ENCODE measurements around the gene KNL1.

The KNL1 gene

GRCh38 chr15:40697916-40698315 lies 103.9 kb downstream of the KNL1 start:
- peaks cover 55% of the 10 kb centered on the region for H3K36me3 Mint-ChIP-seq (ENCODE audit: low read depth)
- ATAC-seq (no peak), DNase-seq (no peak)
- H3K27ac Mint-ChIP-seq = no peak overlapping the region
- H3K4me1 Mint-ChIP-seq = peaks cover 34% of the 10 kb centered on the region
- no peaks in the 10 kb centered on the region for H3K9me3 Mint-ChIP-seq
- no peaks in the 10 kb centered on the region for H3K27me3 Mint-ChIP-seq
- no peak overlapping the region for H3K4me3 Mint-ChIP-seq

- Mint-ChIP-seq H3K36me3 (ENCODE audit: low read depth) (peaks cover 56% of the 10 kb centered on the region), H3K4me3 (no peak overlapping the region), H3K4me1 (peaks cover 16% of the 10 kb centered on the region), H3K27me3 (no peaks in the 10 kb centered on the region), H3K9me3 (no peaks in the 10 kb centered on the region), H3K27ac (no peak overlapping the region)
- ATAC-seq = no peak
- DNase-seq = no peak
These were observed 108.0 kb downstream of the KNL1 start for GRCh38 chr15:40702077-40702476.

GRCh38 chr15:40706121-40706520 lies 112.1 kb downstream of the KNL1 start:
- Mint-ChIP-seq H3K4me3 (no peak overlapping the region), H3K9me3 (no peaks in the 10 kb centered on the region), H3K36me3 (ENCODE audit: low read depth) (peaks cover 50% of the 10 kb centered on the region), H3K27ac (no peak overlapping the region), H3K4me1 (no peaks in the 10 kb centered on the region), H3K27me3 (no peaks in the 10 kb centered on the region)
- DNase-seq (no peak), ATAC-seq (no peak)

Measured in activated naive CD8-positive, alpha-beta T cell treated with anti-CD3 and anti-CD28 coated beads, Interleukin-2, amount 50 U/mL, for 24 hours (primary cell).